Activated T-helper 1 cell treated with anti-CD3 and anti-CD28 coated beads, Interleukin-2, amount 50 U/mL, for 16 hours (primary cell): Measurements from ENCODE around the gene NFKBIA.
A peak's percentile ranks its signal among the peaks of the same experiment; 100 is the strongest.
"Not testable (repeated sequence)": the region's sequence is repeated elsewhere in the genome, so short reads cannot be mapped to it uniquely, and the experiment has no call there.

ENCODE experiments used
- DNase-seq, 2 donors: peaks; one replicate each; pipeline ENCODE4 v3.0.0-alpha.2; 2020; ENCODE audit warnings: low read depth in 1 of 2, low spot score in 1 of 2

NFKBIA gene

GRCh38 chr14:35368583-35369392 is 35.8 kb downstream of the NFKBIA start:
- DNase-seq = no peak

- DNase-seq = no peak
Observed at GRCh38 chr14:35368139-35368460, 36.4 kb downstream of the NFKBIA start.

- DNase-seq = no peak
Observed at GRCh38 chr14:35367056-35367372, 37.5 kb downstream of the NFKBIA start.

- no peak for DNase-seq
Observed at GRCh38 chr14:35366521-35366976, 38.0 kb downstream of the NFKBIA start.

- no peak for DNase-seq
Observed at GRCh38 chr14:35366056-35366451, 38.5 kb downstream of the NFKBIA start.

- peak in 1 of 2 donors; percentile 60 for DNase-seq
Observed at GRCh38 chr14:35365130-35366055, 39.2 kb downstream of the NFKBIA start.

- no peak for DNase-seq
Observed at GRCh38 chr14:35362911-35363374, 41.6 kb downstream of the NFKBIA start.

- no peak for DNase-seq
Observed at GRCh38 chr14:35362450-35362849, 42.1 kb downstream of the NFKBIA start.

- DNase-seq = no peak
Observed at GRCh38 chr14:35361141-35361480, 43.4 kb downstream of the NFKBIA start.

- not testable (repeated sequence) for DNase-seq
Observed at GRCh38 chr14:35359655-35360054, 44.9 kb downstream of the NFKBIA start.

- DNase-seq = no peak
Observed at GRCh38 chr14:35355981-35356841, 48.3 kb downstream of the NFKBIA start.

- DNase-seq = not testable (repeated sequence)
Observed at GRCh38 chr14:35355235-35355634, 49.3 kb downstream of the NFKBIA start.

- no peak for DNase-seq
Observed at GRCh38 chr14:35353409-35354172, 51.0 kb downstream of the NFKBIA start.

- no peak for DNase-seq
Observed at GRCh38 chr14:35352274-35353233, 52.0 kb downstream of the NFKBIA start.

GRCh38 chr14:35351897-35352273 is 52.7 kb downstream of the NFKBIA start:
- DNase-seq = no peak
